Liver (tissue), 3 donors: Measurements from ENCODE around the gene SIK1.

Experiments used
- CTCF ChIP-seq: fragments of 150-350 bp; IDR thresholded peaks from 2 replicates; pipeline ENCODE4 v1.5.1; 2017; ENCODE audit warnings: improper control_type of control experiment, low read depth, low read length; ENCODE audit not compliant: missing input control
- EGR1 ChIP-seq, 2 donors: IDR thresholded peaks; 2 replicates each; pipeline ENCODE4 v1.6.1; 2016 to 2018; ENCODE audit warnings: antibody characterized with exemption in 2 of 2, low read depth in 2 of 2
- FOXA1 ChIP-seq: IDR thresholded peaks from 2 replicates; pipeline ENCODE4 v1.6.1; 2016; ENCODE audit warnings: antibody characterized with exemption
- GABPA ChIP-seq, 2 donors: IDR thresholded peaks in 1 of 2; conservative IDR thresholded peaks in 1 of 2; 2 replicates each; pipeline ENCODE4 v1.6.1; 2016; ENCODE audit warnings: antibody characterized with exemption in 2 of 2, mild to moderate bottlenecking in 1 of 2, moderate library complexity in 1 of 2
- HNF4G ChIP-seq: IDR thresholded peaks from 2 replicates; pipeline ENCODE4 v1.6.1; 2016; ENCODE audit warnings: antibody characterized with exemption
- RAD21 ChIP-seq, 2 donors: IDR thresholded peaks; 2 replicates each; pipeline ENCODE4 v1.6.1; 2016; ENCODE audit warnings: antibody characterized with exemption in 2 of 2, mild to moderate bottlenecking in 2 of 2
- REST ChIP-seq: IDR thresholded peaks from 2 replicates; pipeline ENCODE4 v1.6.1; 2016; ENCODE audit warnings: antibody characterized with exemption, mild to moderate bottlenecking
- RXRA ChIP-seq, 2 donors: IDR thresholded peaks; 2 replicates each; pipeline ENCODE4 v1.6.1; 2017 to 2018; ENCODE audit warnings: antibody characterized with exemption in 2 of 2, mild to moderate bottlenecking in 1 of 2
- TAF1 ChIP-seq: conservative IDR thresholded peaks from 2 replicates; pipeline ENCODE4 v1.6.1; 2016; ENCODE audit warnings: antibody characterized with exemption, mild to moderate bottlenecking
- YY1 ChIP-seq: IDR thresholded peaks from 2 replicates; pipeline ENCODE4 v1.6.1; 2016; ENCODE audit warnings: antibody characterized with exemption, mild to moderate bottlenecking
- ZBTB33 ChIP-seq: IDR thresholded peaks from 2 replicates; pipeline ENCODE4 v1.6.1; 2016; ENCODE audit warnings: antibody characterized with exemption
- donor health status: healthy.
- donor health status: healthy.

- no peak for TF ChIP-seq CTCF
- no peak for TF ChIP-seq RAD21 (IDR thresholded peaks at IDR 0.05)
- no peak for TF ChIP-seq YY1
- TF ChIP-seq GABPA (IDR thresholded peaks at IDR 0.05 in 1 of 2, conservative IDR thresholded peaks at IDR 0.05 in 1 of 2) = no peak
- TF ChIP-seq FOXA1 = no peak
- TF ChIP-seq RXRA (IDR thresholded peaks at IDR 0.05) = no peak
- TF ChIP-seq TAF1 = no peak
- no peak for TF ChIP-seq ZBTB33
- TF ChIP-seq REST = no peak
- TF ChIP-seq EGR1 (IDR thresholded peaks at IDR 0.05; ENCODE audit: low read depth in 2 of 2) = no peak
- no peak for TF ChIP-seq HNF4G
These were observed 55.1 kb downstream of the SIK1 start for GRCh38 chr21:43371786-43372185.
